Muscle of back (tissue), 13 donors: ENCODE measurements around the gene WWOX. TPM values are rescaled to one million over a fixed set of nuclear protein-coding genes. Genes with fewer than 3 reads are reported as not detected.
"Not testable (repeated sequence)": the region's sequence is repeated elsewhere in the genome, so short reads cannot be mapped to it uniquely, and the experiment has no call there.

Source experiments
- DNase-seq, 3 donors: peaks; one replicate each; pipeline versions ENCODE4 v3.0.0 to v3.0.0-alpha.2; 2013
- long read RNA-seq, 9 donors: transcript quantifications; one replicate each; lab custom pipeline, GENCODE V29; 2026
- polyA plus RNA-seq, 10 donors: library from polyadenylated mRNA; unstranded; fragments of 120-200 nt; gene quantifications; one replicate each; pipeline ENCODE4 v1.2.1, GENCODE V29; 2013; ENCODE audit not compliant: insufficient read length in 10 of 10

The WWOX gene
- 10 to 100 TPM in 8 of 10 donors, 1 to 10 TPM in 2; 7.8 to 14.7 (median 12.8) TPM for polyA plus RNA-seq
- long read RNA-seq, donor 1, partial matches to known transcripts = 13 of 15 reads
- long read RNA-seq, donor 1, other reads (novel, unspliced or antisense) = 0 of 15 reads
- long read RNA-seq, donor 2 = 0 reads
- long read RNA-seq, donor 3 = 0 reads
- long read RNA-seq, donor 4, partial matches to known transcripts = 5 of 6 reads
- long read RNA-seq, donor 4, other reads (novel, unspliced or antisense) = 0 of 6 reads
- long read RNA-seq, donor 5, partial matches to known transcripts = 0 of 1 reads
- long read RNA-seq, donor 5, other reads (novel, unspliced or antisense) = 0 of 1 reads
- long read RNA-seq, donor 6 = 0 reads
- long read RNA-seq, donor 7, partial matches to known transcripts = 7 of 9 reads
- long read RNA-seq, donor 7, other reads (novel, unspliced or antisense) = 0 of 9 reads
- long read RNA-seq, donor 8, partial matches to known transcripts = 0 of 16 reads
- long read RNA-seq, donor 8, other reads (novel, unspliced or antisense) = 13 of 16 reads
- long read RNA-seq, donor 9 = 0 reads

DNA sequence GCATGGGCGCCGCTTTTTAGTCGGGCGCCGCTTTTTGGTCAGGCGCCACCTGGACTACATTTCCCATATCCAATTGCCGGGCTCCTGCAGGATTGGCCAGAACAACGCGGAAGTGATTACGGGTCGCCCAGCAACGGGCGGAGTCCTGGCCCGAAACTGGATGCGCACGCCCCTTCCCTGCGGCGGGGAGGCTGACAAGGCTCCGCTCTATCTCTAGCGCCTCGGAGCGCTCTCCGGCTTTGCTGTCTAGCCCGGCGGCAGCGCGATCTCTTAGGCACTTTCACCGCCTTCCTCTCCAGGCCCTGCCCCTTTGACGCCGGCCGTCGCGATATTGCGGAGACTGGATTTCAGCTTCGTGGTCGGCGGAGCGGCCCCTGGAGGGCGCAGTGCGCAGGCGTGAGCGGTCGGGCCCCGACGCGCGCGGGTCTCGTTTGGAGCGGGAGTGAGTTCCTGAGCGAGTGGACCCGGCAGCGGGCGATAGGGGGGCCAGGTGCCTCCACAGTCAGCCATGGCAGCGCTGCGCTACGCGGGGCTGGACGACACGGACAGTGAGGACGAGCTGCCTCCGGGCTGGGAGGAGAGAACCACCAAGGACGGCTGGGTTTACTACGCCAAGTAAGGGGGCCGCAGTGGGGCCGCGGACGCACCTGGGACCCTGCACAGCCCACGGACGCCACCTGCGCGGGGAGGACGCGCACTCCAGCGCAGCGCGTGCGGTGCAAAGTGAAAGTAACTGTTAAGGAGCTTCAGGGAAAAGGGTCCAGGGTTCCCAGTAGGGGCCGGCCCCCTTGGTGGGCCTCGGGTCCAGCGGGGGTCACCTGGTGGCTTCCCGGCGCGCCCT is at the start of gene WWOX:
TSS of gene WWOX (plus strand) at position 384 of the 841 bp plus-strand sequence.
- peak; percentile 98 to 99 (median 98) for DNase-seq

DNA sequence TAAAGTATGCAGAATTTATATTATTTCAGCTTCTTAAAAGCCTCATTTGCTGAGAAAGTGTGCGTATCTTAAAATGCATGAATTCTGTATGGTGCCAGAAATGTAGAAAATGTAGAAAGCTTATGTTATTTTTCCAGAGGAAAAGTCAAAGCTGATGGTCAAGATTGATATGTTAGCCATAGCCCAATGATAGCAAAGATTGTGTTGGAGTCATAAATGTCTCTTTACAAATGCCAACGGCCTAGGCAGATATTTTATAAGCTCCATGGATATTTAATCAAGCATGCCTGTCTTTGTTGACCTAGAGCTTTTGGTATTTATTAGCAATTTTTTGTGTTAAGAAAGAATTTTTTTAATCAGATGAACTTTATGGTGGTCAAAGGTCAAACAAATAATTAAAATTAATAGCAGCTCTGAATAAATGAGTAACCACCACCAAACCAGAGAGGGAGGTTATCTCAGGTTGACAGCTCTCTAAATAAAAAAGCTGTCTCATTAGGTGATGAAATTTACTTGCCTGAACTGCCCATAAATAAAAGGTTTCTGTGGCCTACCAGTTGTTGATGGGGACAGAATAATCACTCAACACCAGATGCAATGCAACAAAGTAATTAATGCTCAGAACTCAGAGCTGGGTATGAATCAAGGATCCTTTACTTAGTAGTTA is 48.6 kb upstream of the WWOX start:
- DNase-seq = no peak

- DNase-seq = no peak
These were observed 41.5 kb upstream of the WWOX start for GRCh38 chr16:78057803-78058564.

- DNase-seq = not testable (repeated sequence)
These were observed 39.6 kb upstream of the WWOX start for GRCh38 chr16:78059806-78060205.

GRCh38 chr16:78060295-78060694 is 39.2 kb upstream of the WWOX start:
- no peak for DNase-seq

GRCh38 chr16:78060809-78061208 is 38.6 kb upstream of the WWOX start:
- no peak for DNase-seq

DNA sequence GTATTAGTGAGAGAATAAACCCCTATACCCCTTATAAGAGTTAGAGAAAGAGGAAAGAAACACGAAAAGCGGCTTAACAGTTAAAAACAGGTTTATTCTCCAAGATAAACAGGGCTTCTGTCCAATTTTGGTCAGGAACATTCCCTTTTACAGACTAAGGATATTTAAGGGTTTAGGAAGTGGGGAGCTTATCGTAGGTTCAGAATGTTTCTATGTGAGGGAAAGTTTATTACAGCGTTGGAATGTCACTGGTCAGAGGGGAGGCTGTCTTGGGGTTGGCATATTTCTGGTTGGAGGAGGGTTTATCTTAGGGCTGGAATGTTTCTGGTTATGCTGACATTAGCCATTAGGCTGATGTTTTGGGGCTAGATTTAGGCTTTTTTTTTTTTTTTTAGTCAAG is 34.1 kb upstream of the WWOX start:
- no peak for DNase-seq

- DNase-seq = no peak
These were observed 29.5 kb upstream of the WWOX start for GRCh38 chr16:78069913-78070312.

DNA sequence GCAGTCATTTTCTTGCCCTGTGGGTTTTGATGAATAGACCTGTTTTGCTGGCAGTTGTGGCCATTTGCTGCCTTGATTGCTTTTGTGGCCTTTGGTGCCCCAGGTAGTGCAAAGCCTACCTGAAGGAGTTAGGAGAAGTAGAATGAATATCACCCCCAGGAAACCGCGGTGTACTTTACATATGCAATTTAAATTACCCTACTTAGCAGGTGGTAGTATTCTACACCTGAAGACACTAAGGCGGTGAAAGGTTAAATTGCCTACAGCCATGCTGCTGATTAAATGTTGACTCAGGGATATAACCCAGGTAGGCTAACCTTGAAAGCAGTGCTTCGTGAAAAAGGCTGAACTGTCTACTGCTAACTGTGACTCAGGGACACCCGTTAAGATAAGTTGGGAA is 27.2 kb upstream of the WWOX start:
- DNase-seq = no peak

DNA sequence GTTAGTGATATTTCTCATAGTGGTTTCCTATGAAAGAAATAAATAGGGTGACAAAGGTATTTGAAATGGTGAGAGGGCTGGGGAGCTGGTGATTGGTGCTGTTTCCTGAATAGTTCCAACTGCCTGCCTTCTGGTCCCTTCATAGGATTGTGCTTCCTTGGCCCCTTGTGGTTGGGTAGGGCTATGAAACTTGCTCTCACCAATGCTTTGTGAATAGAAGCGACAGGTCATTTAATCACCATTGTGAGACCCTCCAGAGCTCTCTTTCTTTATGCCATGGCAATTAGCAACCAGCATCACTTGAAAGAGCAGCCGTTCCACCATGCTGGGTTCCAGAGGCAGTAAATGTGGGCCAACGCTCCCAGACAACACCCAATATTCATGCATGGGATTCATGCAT is 23.7 kb upstream of the WWOX start:
- DNase-seq = no peak

GRCh38 chr16:78081341-78081740 is 18.1 kb upstream of the WWOX start:
- no peak for DNase-seq

DNA sequence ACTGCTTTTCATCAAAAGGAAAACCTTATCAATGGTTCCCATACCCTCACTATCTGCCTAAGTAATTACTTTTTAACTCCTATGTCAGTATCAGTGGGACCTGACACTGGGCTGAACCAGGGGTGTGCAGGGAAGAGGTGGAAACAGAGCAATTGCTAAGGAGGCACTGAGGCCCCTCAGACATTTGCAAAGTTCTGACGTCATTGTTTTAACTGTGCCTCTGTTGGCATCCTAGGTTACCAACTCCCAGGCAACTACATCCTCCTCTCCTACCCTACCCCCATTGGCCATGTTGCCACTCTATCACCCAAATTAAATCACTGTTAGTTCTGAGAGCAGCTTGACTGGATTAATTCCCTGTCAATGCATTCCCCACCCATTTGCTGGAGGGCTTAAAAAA is 8.0 kb upstream of the WWOX start:
- no peak for DNase-seq

- DNase-seq = no peak
These were observed 6.7 kb upstream of the WWOX start for GRCh38 chr16:78092758-78093157.

- no peak for DNase-seq
These were observed 5.3 kb upstream of the WWOX start for GRCh38 chr16:78094166-78094565.

- no peak for DNase-seq
These were observed 4.5 kb upstream of the WWOX start for GRCh38 chr16:78094998-78095397.

DNA sequence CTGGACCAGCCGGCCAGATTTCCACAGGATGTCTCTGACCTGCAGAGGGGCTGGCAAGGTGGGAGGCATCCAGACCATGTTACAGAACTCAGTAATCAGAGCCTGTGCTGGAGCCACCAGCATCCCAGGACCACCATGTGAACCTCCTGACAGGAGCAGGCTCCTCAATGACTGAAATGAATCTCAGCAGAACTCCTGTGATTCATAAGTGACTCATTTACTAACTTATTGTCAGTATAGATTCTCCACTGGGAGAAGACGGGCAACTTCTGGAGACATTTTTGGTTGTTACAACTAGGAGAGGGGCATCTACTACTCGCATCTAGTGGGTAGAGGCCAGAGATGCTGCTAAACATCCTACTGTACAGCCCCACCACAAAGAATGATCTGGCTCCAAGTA is 3.1 kb upstream of the WWOX start:
- DNase-seq = no peak

DNA sequence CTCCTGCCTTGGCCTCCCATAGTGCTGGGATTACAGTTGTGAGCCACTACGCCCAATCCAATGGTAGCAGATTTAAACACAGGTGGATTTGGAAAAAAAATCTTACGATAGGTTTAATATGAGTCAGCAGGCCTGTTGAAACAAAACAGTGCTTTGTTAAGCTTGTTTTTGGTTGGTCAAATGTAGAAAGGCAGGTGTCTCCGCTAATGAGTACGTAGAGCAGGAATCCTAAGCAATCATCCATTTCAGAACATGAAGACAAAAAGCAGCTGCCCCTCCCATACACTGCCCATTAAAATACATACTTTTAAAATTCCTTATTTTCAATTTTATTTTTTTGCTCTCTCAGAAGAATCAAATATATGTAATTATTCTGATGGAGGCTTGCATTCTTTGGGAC is 1.9 kb upstream of the WWOX start:
- no peak for DNase-seq

GRCh38 chr16:78098087-78098486 is 1.4 kb upstream of the WWOX start:
- DNase-seq = no peak

DNA sequence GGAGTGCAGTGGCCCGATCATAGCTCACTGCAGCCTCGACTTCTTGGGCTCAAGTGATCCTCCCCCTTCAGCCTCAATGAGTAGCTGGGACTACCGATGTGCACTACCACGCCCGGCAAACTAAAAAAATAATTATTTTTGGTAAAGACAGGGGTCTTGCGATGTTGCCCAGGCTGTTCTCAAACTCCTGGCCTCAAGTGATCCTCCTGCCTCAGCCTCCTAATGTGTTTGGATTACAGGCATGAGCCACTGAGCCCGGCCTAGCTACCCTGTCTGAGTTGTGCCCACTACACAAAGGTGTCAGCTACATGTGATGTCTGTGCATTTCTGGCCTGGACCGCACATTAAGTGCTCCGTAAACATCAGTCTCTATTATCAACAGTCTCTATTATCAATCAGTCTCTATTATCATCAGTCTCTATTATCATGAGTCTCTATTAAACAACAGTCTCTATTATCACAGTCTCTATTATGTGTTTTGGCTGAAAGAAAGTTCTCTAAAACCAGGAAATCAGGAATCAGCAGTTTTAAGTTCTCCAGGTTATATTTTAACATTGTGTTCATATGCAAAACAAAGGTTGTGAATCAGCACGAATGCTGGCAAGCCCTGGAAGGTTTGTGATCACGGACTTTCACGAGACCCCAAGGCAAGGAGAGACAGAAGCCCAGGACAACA is 721 bp upstream of the WWOX start:
- DNase-seq = no peak

- no peak for DNase-seq
These were observed 636 bp downstream of the WWOX start for GRCh38 chr16:78100112-78100467.

GRCh38 chr16:78102122-78102660 is 2.7 kb downstream of the WWOX start:
- no peak for DNase-seq
